ENCODE results near the gene DOCK11. TPM values are rescaled to one million over a fixed set of nuclear protein-coding genes. Genes with fewer than 3 reads are reported as not detected.

DOCK11 gene
- total RNA-seq, 1 experiment from 2014 or later = 2.7 TPM

DNA sequence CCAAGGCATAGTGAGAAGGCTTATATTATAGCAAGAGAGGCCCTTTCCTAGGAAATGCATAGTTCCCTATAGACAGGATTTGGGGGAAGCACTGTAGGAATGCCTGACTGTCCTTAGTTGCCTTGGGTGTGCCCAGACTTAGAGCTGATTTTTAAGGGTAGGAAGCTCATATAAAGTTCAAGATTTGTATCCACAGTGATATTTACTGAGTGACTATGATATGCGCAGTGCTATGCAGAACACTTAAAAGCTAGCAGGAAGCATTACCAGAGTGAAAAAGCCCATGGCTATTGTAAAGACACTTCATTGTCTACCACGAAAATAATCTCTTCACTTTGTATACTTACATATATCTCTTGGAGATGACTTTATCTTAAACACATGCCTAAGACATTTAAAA is 181.7 kb downstream of the DOCK11 start:
- Histone ChIP-seq H3K4me1 (no peaks in the 10 kb centered on the region), H3K9me3 (no peaks in the 10 kb centered on the region), H3K36me3 (ENCODE audit: control insufficient read depth, insufficient read depth, low read length) (no peaks in the 10 kb centered on the region), H3K4me3 (ENCODE audit: low read depth, low read length) (no peak overlapping the region), H3K27me3 (replicated peaks; ENCODE audit: control insufficient read depth, insufficient read depth, low read length) (no peaks in the 10 kb centered on the region)
- DNase-seq = no peak
- H3K4me3 Mint-ChIP-seq (ENCODE audit: unreplicated experiment) = no peak overlapping the region
- TF ChIP-seq, protein P1, sequence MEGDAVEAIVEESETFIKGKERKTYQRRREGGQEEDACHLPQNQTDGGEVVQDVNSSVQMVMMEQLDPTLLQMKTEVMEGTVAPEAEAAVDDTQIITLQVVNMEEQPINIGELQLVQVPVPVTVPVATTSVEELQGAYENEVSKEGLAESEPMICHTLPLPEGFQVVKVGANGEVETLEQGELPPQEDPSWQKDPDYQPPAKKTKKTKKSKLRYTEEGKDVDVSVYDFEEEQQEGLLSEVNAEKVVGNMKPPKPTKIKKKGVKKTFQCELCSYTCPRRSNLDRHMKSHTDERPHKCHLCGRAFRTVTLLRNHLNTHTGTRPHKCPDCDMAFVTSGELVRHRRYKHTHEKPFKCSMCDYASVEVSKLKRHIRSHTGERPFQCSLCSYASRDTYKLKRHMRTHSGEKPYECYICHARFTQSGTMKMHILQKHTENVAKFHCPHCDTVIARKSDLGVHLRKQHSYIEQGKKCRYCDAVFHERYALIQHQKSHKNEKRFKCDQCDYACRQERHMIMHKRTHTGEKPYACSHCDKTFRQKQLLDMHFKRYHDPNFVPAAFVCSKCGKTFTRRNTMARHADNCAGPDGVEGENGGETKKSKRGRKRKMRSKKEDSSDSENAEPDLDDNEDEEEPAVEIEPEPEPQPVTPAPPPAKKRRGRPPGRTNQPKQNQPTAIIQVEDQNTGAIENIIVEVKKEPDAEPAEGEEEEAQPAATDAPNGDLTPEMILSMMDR (IDR thresholded peaks at IDR 0.05; ENCODE audit: insufficient read depth in 1 of 2, low read depth in 1 of 2, low read length in 1 of 2, severe bottlenecking in 1 of 2, unreplicated experiment in 1 of 2) = no peak
- intact Hi-C loops (cut with micrococcal nuclease; ENCODE audit: unreplicated experiment) = no loop called here
- H3K36me3 Mint-ChIP-seq (ENCODE audit: insufficient read depth, unreplicated experiment) = no peaks in the 10 kb centered on the region
- no TSS peak for BruUV-seq (replicated peaks)
- POLR2A ChIA-PET = interaction anchor here (0.6 kb wide), 1 partner anchor 25 kb away, joined by 3 read pairs; no protein-coding TSS in a partner anchor
- H3K27ac Mint-ChIP-seq (ENCODE audit: unreplicated experiment) = no peak overlapping the region
- H3K27me3 Mint-ChIP-seq (ENCODE audit: insufficient read depth, unreplicated experiment) = no peaks in the 10 kb centered on the region
- CTCF ChIA-PET = no interaction called here
- no peaks in the 10 kb centered on the region for H3K9me3 Mint-ChIP-seq (ENCODE audit: unreplicated experiment)
- no peaks in the 10 kb centered on the region for H3K4me1 Mint-ChIP-seq (ENCODE audit: low read depth, unreplicated experiment)

DNA sequence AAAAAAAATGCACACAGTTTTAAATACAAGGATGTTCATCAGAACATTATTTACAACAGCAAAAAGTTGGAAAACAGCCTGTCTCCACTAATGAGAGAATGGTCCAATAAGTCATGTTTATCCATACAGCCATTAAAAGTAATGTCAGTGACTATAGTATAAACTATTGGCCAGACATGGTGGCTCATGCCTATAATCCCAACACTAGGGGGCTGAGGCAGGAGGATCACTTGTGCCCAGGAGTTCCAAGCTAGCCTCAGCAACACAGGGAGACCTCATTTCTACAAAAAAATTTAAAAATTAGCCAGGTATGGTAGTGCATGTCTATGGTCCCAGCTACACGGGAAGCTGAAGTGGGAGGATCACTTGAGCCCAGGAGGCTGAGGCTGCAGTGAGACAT is 183.7 kb downstream of the DOCK11 start:
- Histone ChIP-seq H3K36me3 (ENCODE audit: control insufficient read depth, insufficient read depth, low read length) (no peaks in the 10 kb centered on the region), H3K9me3 (no peaks in the 10 kb centered on the region), H3K4me3 (ENCODE audit: low read depth, low read length) (no peak overlapping the region), H3K4me1 (no peaks in the 10 kb centered on the region), H3K27me3 (replicated peaks; ENCODE audit: control insufficient read depth, insufficient read depth, low read length) (no peaks in the 10 kb centered on the region)
- no TSS peak for BruUV-seq (replicated peaks)
- ChIA-PET CTCF (no interaction called here), POLR2A (no interaction called here)
- intact Hi-C loops (cut with micrococcal nuclease; ENCODE audit: unreplicated experiment) = no loop called here
- Mint-ChIP-seq H3K27ac (ENCODE audit: unreplicated experiment) (no peak overlapping the region), H3K9me3 (ENCODE audit: unreplicated experiment) (no peaks in the 10 kb centered on the region), H3K27me3 (ENCODE audit: insufficient read depth, unreplicated experiment) (no peaks in the 10 kb centered on the region), H3K4me1 (ENCODE audit: low read depth, unreplicated experiment) (no peaks in the 10 kb centered on the region), H3K4me3 (ENCODE audit: unreplicated experiment) (no peak overlapping the region), H3K36me3 (ENCODE audit: insufficient read depth, unreplicated experiment) (no peaks in the 10 kb centered on the region)
- TF ChIP-seq, protein P1 (IDR thresholded peaks at IDR 0.05; ENCODE audit: insufficient read depth in 1 of 2, low read depth in 1 of 2, low read length in 1 of 2, severe bottlenecking in 1 of 2, unreplicated experiment in 1 of 2) = no peak
- no peak for DNase-seq

DNA sequence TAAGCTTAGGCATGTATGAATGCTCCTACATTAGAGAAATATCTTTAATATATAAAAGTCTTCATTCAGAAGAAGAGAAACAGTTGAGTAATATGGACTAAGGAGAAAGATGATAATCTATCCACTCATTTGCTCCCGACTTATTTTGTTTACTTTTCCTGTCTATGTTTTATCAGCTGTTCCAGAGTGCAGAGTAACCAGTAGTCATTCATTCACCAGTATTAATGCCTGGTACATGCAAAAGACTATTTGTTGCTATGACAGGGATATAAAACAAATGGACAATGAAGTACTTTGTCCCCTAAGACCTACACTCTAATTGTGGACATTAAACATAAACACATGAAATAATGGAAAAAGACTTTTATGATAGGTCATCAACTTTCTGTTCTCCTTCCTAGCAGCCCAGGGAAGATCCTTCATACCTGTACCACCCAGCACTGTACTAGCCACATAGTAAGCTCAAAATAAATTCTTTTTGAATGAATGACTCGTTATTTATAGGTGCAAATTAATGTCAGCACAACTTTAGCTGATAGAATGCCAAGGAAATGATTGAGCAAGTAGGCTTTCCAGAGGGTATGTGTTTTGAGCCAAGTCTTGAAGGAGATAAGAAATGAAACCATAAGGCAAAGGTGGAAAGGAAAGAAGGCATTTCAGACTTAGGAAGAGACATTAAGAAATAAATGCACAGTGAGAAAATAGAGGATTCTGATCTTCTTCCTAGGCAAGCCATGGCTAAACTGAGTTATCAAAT is 186.8 kb downstream of the DOCK11 start:
- H3K9me3 Mint-ChIP-seq (ENCODE audit: unreplicated experiment) = no peaks in the 10 kb centered on the region
- no peak overlapping the region for H3K4me3 Mint-ChIP-seq (ENCODE audit: unreplicated experiment)
- H3K4me1 Mint-ChIP-seq (ENCODE audit: low read depth, unreplicated experiment) = no peaks in the 10 kb centered on the region
- Histone ChIP-seq H3K27me3 (replicated peaks; ENCODE audit: control insufficient read depth, insufficient read depth, low read length) (no peaks in the 10 kb centered on the region), H3K4me3 (ENCODE audit: low read depth, low read length) (no peak overlapping the region), H3K9me3 (no peaks in the 10 kb centered on the region), H3K4me1 (no peaks in the 10 kb centered on the region), H3K36me3 (ENCODE audit: control insufficient read depth, insufficient read depth, low read length) (no peaks in the 10 kb centered on the region)
- H3K27me3 Mint-ChIP-seq (ENCODE audit: insufficient read depth, unreplicated experiment) = no peaks in the 10 kb centered on the region
- DNase-seq = no peak
- POLR2A ChIA-PET = no interaction called here
- H3K36me3 Mint-ChIP-seq (ENCODE audit: insufficient read depth, unreplicated experiment) = no peaks in the 10 kb centered on the region
- H3K27ac Mint-ChIP-seq (ENCODE audit: unreplicated experiment) = no peak overlapping the region
- no TSS peak for BruUV-seq (replicated peaks)
- intact Hi-C loops (cut with micrococcal nuclease; ENCODE audit: unreplicated experiment) = loop anchor here (5.0 kb wide), 1 partner anchor 45 kb away; the partner anchor contains the start of gene IL13RA1
- CTCF ChIA-PET = no interaction called here
- TF ChIP-seq, protein P1 (IDR thresholded peaks at IDR 0.05; ENCODE audit: insufficient read depth in 1 of 2, low read depth in 1 of 2, low read length in 1 of 2, severe bottlenecking in 1 of 2, unreplicated experiment in 1 of 2) = no peak
